OCI-LY7 (cell line): Measurements from ENCODE around the gene SMYD3.

Source experiments
- EZH2phosphoT487 ChIP-seq: fragments of 200-600 bp; sonication (generic); IDR thresholded peaks from 2 replicates; pipeline ENCODE4 v1.6.1; 2018; ENCODE audit warnings: low read depth, borderline replicate concordance, mild to moderate bottlenecking, mixed run types, antibody characterized with exemption, low read length, moderate library complexity, mixed read lengths
- TF ChIP-seq, protein P1 (sequence below): fragments of 200-600 bp; sonication (generic); conservative IDR thresholded peaks from 2 replicates; pipeline ENCODE4 v1.5.1; 2014; ENCODE audit warnings: mild to moderate bottlenecking, antibody characterized with exemption, low read length, moderate library complexity, mixed read lengths

DNA sequence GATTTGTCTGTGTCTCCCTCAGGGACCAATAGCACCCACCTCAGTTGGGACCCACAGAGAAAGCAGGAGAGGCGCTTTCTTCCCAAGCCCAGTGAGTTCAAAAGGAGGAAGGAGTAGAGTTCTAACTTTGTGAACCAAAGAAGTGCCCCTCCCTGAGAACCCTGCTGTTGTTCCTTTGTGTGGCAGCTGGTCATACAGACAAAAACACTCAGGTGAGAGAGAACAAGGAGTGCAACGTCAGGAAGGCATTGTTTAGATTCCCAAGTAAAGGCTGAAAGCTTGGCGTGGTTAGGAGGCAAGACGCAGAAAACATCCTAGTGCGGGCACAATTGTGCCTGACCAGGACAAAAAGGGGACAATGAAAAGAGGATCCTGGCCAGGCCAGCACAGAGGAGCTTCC is 697.7 kb downstream of the SMYD3 start:
- TF ChIP-seq, protein P1, sequence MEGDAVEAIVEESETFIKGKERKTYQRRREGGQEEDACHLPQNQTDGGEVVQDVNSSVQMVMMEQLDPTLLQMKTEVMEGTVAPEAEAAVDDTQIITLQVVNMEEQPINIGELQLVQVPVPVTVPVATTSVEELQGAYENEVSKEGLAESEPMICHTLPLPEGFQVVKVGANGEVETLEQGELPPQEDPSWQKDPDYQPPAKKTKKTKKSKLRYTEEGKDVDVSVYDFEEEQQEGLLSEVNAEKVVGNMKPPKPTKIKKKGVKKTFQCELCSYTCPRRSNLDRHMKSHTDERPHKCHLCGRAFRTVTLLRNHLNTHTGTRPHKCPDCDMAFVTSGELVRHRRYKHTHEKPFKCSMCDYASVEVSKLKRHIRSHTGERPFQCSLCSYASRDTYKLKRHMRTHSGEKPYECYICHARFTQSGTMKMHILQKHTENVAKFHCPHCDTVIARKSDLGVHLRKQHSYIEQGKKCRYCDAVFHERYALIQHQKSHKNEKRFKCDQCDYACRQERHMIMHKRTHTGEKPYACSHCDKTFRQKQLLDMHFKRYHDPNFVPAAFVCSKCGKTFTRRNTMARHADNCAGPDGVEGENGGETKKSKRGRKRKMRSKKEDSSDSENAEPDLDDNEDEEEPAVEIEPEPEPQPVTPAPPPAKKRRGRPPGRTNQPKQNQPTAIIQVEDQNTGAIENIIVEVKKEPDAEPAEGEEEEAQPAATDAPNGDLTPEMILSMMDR, result no peak
- no peak for TF ChIP-seq EZH2phosphoT487
